ENCODE measurements around the gene COPS7A. TPM values are rescaled to one million over a fixed set of nuclear protein-coding genes. Genes with fewer than 3 reads are reported as not detected.

The COPS7A gene
- total RNA-seq, 1 donor from 2014 or later: 24.5 TPM

DNA sequence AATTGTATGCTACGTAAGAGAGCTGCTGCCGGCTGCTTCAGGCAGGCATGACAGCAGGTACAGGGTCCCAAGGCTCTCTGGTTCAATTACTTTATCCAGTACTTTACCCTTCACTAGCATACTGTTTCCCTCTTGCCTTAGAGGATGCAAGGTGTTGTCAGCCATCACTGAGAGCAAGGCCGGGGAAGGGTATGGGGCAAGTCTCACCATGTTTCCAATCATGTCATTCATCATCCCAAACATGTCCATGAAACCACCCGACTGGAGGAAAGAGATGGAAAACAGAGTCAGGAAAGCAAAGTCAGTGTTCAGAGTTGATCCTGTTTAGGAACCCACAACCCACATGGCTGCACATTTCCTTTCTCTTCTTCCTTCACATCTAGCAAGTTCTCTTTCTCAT, 26.7 kb downstream of the COPS7A start:
- Histone ChIP-seq H3F3A (ENCODE audit: low read depth) (peaks cover 19% of the 10 kb centered on the region), H4K20me1 (ENCODE audit: low read depth) (peaks cover 17% of the 10 kb centered on the region), H3K79me2 (ENCODE audit: low read depth) (peaks cover 21% of the 10 kb centered on the region), H3K4me2 (no peak overlapping the region), H3K36me3 (peaks cover 4% of the 10 kb centered on the region), H3K4me1 (peaks cover 17% of the 10 kb centered on the region), H3K27ac (no peak overlapping the region), H3K9ac (no peak overlapping the region), H3K27me3 (no peaks in the 10 kb centered on the region), H2AFZ (replicated peaks) (no peak overlapping the region), H3K4me3 (no peak overlapping the region), H3K9me3 (ENCODE audit: low read depth) (no peaks in the 10 kb centered on the region)
- DNase-seq (ENCODE audit: low spot score): no peak
- Mint-ChIP-seq H3K4me3 (no peak overlapping the region), H3K9me3 (no peaks in the 10 kb centered on the region), H3K27me3 (ENCODE audit: insufficient read depth, low read depth) (peaks cover 3% of the 10 kb centered on the region), H3K36me3 (peaks cover 22% of the 10 kb centered on the region), H3K4me1 (peaks cover 24% of the 10 kb centered on the region), H3K27ac (no peak overlapping the region)
- TF ChIP-seq, protein P1, sequence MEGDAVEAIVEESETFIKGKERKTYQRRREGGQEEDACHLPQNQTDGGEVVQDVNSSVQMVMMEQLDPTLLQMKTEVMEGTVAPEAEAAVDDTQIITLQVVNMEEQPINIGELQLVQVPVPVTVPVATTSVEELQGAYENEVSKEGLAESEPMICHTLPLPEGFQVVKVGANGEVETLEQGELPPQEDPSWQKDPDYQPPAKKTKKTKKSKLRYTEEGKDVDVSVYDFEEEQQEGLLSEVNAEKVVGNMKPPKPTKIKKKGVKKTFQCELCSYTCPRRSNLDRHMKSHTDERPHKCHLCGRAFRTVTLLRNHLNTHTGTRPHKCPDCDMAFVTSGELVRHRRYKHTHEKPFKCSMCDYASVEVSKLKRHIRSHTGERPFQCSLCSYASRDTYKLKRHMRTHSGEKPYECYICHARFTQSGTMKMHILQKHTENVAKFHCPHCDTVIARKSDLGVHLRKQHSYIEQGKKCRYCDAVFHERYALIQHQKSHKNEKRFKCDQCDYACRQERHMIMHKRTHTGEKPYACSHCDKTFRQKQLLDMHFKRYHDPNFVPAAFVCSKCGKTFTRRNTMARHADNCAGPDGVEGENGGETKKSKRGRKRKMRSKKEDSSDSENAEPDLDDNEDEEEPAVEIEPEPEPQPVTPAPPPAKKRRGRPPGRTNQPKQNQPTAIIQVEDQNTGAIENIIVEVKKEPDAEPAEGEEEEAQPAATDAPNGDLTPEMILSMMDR (IDR thresholded peaks at IDR 0.05): no peak
- TF ChIP-seq EZH2phosphoT487 (IDR thresholded peaks at IDR 0.05): no peak
- TF ChIP-seq EZH2 (IDR thresholded peaks at IDR 0.05): no peak

DNA sequence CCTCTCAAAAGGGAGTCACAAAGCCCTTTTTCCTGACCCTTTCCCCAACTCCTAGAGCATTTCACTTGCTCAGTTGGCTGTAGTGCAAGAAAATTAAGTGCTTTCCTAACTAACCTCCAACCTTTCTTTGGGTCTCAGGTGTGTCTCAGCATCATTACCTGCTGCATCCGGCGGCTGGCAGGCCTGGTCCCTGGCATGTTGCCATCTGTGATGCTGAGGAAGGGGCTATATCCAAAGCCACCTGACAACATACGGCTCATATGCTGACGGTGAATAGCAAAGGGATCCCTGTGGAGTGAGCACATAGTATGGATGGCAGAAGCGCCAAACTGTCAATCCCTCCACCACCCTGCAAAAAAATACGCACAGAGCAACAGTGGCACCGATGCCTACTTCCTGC, 27.9 kb downstream of the COPS7A start:
- Histone ChIP-seq H3K4me2 (peak overlapping the region; percentile 81), H3K27ac (no peak overlapping the region), H3F3A (ENCODE audit: low read depth) (peaks cover 19% of the 10 kb centered on the region), H3K4me1 (peaks cover 17% of the 10 kb centered on the region), H3K4me3 (peak overlapping the region; percentile 89), H4K20me1 (ENCODE audit: low read depth) (peaks cover 17% of the 10 kb centered on the region), H3K9ac (no peak overlapping the region), H2AFZ (replicated peaks) (no peak overlapping the region), H3K27me3 (no peaks in the 10 kb centered on the region), H3K9me3 (ENCODE audit: low read depth) (no peaks in the 10 kb centered on the region), H3K79me2 (ENCODE audit: low read depth) (peaks cover 21% of the 10 kb centered on the region), H3K36me3 (peaks cover 4% of the 10 kb centered on the region)
- Mint-ChIP-seq H3K9me3 (no peaks in the 10 kb centered on the region), H3K27ac (no peak overlapping the region), H3K36me3 (peaks cover 20% of the 10 kb centered on the region), H3K4me1 (peaks cover 24% of the 10 kb centered on the region), H3K27me3 (ENCODE audit: insufficient read depth, low read depth) (peaks cover 3% of the 10 kb centered on the region), H3K4me3 (peak overlapping the region; percentile 96)
- TF ChIP-seq, protein P1 (IDR thresholded peaks at IDR 0.05): no peak
- TF ChIP-seq EZH2 (IDR thresholded peaks at IDR 0.05): no peak
- no peak for TF ChIP-seq EZH2phosphoT487 (IDR thresholded peaks at IDR 0.05)
- DNase-seq (ENCODE audit: low spot score): no peak

DNA sequence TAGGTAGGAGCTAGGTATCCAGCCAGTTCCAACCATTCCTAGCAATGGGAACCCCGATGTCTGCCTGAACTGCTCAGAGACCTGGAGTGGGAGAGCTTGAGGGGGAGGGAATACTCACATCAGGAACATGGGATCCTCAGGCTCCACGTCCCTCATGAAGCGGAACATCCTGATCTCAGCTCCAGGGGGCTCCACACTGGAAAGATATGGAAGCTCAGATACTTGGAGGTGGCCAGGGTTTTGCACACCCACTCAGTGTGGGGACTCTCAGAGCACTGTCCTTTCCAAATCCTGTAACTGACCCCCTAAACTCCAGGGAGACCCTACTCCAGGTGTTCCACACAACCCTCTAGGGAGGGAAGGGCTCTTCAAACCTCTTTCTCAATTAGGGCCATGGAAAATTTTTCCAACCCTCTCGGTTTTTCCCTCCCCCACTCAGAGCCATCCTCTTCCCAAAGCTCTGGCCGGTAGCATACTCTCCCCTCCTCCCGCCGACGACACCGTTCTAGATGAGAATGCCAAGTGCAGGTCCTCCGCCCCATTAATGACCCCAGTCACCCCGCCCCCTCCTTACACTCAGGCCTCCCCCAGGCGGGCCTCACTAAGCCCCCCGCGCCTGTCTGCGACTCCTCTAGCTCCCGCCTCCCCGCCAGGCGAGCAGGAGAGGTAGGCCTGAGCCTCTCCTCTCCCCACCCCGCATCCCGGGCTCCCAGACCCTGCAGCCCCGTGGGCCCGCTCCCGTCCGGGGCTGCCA, 28.5 kb downstream of the COPS7A start:
- TF ChIP-seq, protein P1 (IDR thresholded peaks at IDR 0.05): peak; percentile 38
- TF ChIP-seq EZH2phosphoT487 (IDR thresholded peaks at IDR 0.05) (no peak), EZH2 (IDR thresholded peaks at IDR 0.05) (no peak)
- peak overlapping the region; percentile 96 for H3K27ac Mint-ChIP-seq
- peak overlapping the region; percentile 93 for H3K9ac ChIP-seq
- H3K27ac ChIP-seq: peak overlapping the region; percentile 94
- peaks cover 20% of the 10 kb centered on the region for H3K4me1 ChIP-seq
- H3F3A ChIP-seq (ENCODE audit: low read depth): peaks cover 23% of the 10 kb centered on the region
- peak overlapping the region; percentile 89 for H3K4me3 ChIP-seq
- no peak overlapping the region for H2AFZ ChIP-seq (replicated peaks)
- H4K20me1 ChIP-seq (ENCODE audit: low read depth): peaks cover 17% of the 10 kb centered on the region
- H3K79me2 ChIP-seq (ENCODE audit: low read depth): peaks cover 21% of the 10 kb centered on the region
- DNase-seq (ENCODE audit: low spot score): peak; percentile 79
- H3K4me2 ChIP-seq: peak overlapping the region; percentile 81
- H3K27me3 Mint-ChIP-seq (ENCODE audit: insufficient read depth, low read depth): peaks cover 3% of the 10 kb centered on the region
- H3K36me3 ChIP-seq: peaks cover 4% of the 10 kb centered on the region
- peak overlapping the region; percentile 96 for H3K4me3 Mint-ChIP-seq
- no peaks in the 10 kb centered on the region for H3K27me3 ChIP-seq
- no peaks in the 10 kb centered on the region for H3K9me3 ChIP-seq (ENCODE audit: low read depth)
- peaks cover 28% of the 10 kb centered on the region for H3K4me1 Mint-ChIP-seq
- peaks cover 15% of the 10 kb centered on the region for H3K36me3 Mint-ChIP-seq
- no peaks in the 10 kb centered on the region for H3K9me3 Mint-ChIP-seq

All from neural progenitor cell (in vitro differentiated cells).